SK-N-SH (cell line): ENCODE results near the gene ZNF143. TPM values are rescaled to one million over a fixed set of nuclear protein-coding genes. Genes with fewer than 3 reads are reported as not detected.

Experiments used
- CTCF ChIA-PET: fragments of 300-600, 350-600 bp; formaldehyde crosslinking; extraction: SDS; loops from one replicate; lab custom pipeline; 2021; lab: Yijun Ruan, JAX
- POLR2A ChIA-PET: fragments of 350-600 bp; sonication (Branson Sonifier 250); formaldehyde crosslinking; extraction: SDS; loops from one replicate; lab custom pipeline; 2020; ENCODE audit warnings: antibody characterized with exemption, inconsistent platforms; lab: Yijun Ruan, JAX
- DNase-seq: peaks from one replicate; pipeline ENCODE4 v3.0.0; 2012
- H2AFZ ChIP-seq: fragments of 200-600 bp; sonication (generic); 2 replicates; pipeline ENCODE4 v1.8.1; 2016; ENCODE audit warnings: antibody characterized with exemption, mild to moderate bottlenecking, low read depth
- H3F3A ChIP-seq: fragments of 200-600 bp; sonication (generic); replicated peaks from 2 replicates; pipeline ENCODE3; 2016; ENCODE audit warnings: antibody characterized with exemption, mild to moderate bottlenecking; ENCODE audit not compliant: insufficient read depth
- H3K27ac ChIP-seq, 2 experiments: fragments of 200-500 bp in 1 of 2; fragments of 200-600 bp in 1 of 2; sonication (Bioruptor generic) in 1 of 2; sonication (generic), shearing (Covaris generic) in 1 of 2; 2 replicates each; pipeline versions ENCODE4 v1.5.1 to v1.6.1; 2014 to 2016; ENCODE audit warnings: low read depth in 2 of 2, inconsistent platforms in 1 of 2, low read length in 1 of 2, mild to moderate bottlenecking in 1 of 2, mixed read lengths in 1 of 2
- H3K27me3 ChIP-seq: fragments of 200-600 bp; sonication (generic), shearing (Covaris generic); 2 replicates; pipeline ENCODE4 v1.6.1; 2016; ENCODE audit warnings: mixed run types; ENCODE audit not compliant: insufficient read depth
- H3K36me3 ChIP-seq, 2 experiments: fragments of 200-500 bp in 1 of 2; fragments of 200-600 bp in 1 of 2; sonication (Bioruptor generic) in 1 of 2; sonication (generic) in 1 of 2; replicated peaks in 1 of 2; 2 replicates each; pipeline versions ENCODE3 to v1.5.1; 2014 to 2016; ENCODE audit warnings: low read length in 1 of 2, mild to moderate bottlenecking in 1 of 2; ENCODE audit not compliant: insufficient read depth in 2 of 2, control insufficient read depth in 1 of 2
- H3K4me1 ChIP-seq, 2 experiments: fragments of 200-500 bp in 1 of 2; fragments of 200-600 bp in 1 of 2; sonication (Bioruptor generic) in 1 of 2; sonication (generic), shearing (Covaris generic) in 1 of 2; 2 replicates each; pipeline versions ENCODE4 v1.5.1 to v1.6.1; 2014 to 2016; ENCODE audit warnings: low read depth in 1 of 2, low read length in 1 of 2, mixed run types in 1 of 2; ENCODE audit not compliant: insufficient read depth in 2 of 2, control insufficient read depth in 1 of 2
- H3K4me2 ChIP-seq: fragments of 200-600 bp; sonication (generic), shearing (Covaris generic); 2 replicates; pipeline ENCODE4 v1.6.1; 2017; ENCODE audit warnings: mixed run types
- H3K4me3 ChIP-seq, 2 experiments: fragments of 200-500 bp in 1 of 2; fragments of 200-600 bp in 1 of 2; sonication (Bioruptor generic) in 1 of 2; sonication (generic), shearing (Covaris generic) in 1 of 2; 2 replicates each; pipeline versions ENCODE4 v1.5.1 to v1.8.1; 2014 to 2016; ENCODE audit warnings: low read depth in 2 of 2, inconsistent platforms in 1 of 2, low read length in 1 of 2, mild to moderate bottlenecking in 1 of 2, mixed read lengths in 1 of 2, moderate library complexity in 1 of 2
- H3K79me2 ChIP-seq: fragments of 200-600 bp; sonication (generic); 2 replicates; pipeline ENCODE4 v1.8.1; 2017; ENCODE audit warnings: mild to moderate bottlenecking; ENCODE audit not compliant: insufficient read depth
- H3K9ac ChIP-seq: fragments of 200-600 bp; sonication (generic); 2 replicates; pipeline ENCODE4 v1.6.1; 2017; ENCODE audit warnings: mixed run types
- H3K9me2 ChIP-seq: fragments of 200-600 bp; sonication (generic); 2 replicates; pipeline ENCODE4 v1.6.1; 2017; ENCODE audit warnings: mixed run types
- H3K9me3 ChIP-seq: fragments of 200-600 bp; sonication (generic); 2 replicates; pipeline ENCODE4 v1.6.1; 2017; ENCODE audit warnings: mixed run types, mild to moderate bottlenecking, moderate library complexity
- H4K20me1 ChIP-seq: fragments of 200-600 bp; sonication (generic); 2 replicates; pipeline ENCODE4 v1.6.1; 2017; ENCODE audit warnings: mild to moderate bottlenecking, mixed run types; ENCODE audit not compliant: insufficient read depth
- CHD2 ChIP-seq: fragments of 150-350 bp; IDR thresholded peaks from 2 replicates; pipeline ENCODE4 v1.6.1; 2018; ENCODE audit warnings: low read length; ENCODE audit not compliant: partially characterized antibody
- CTCF ChIP-seq: fragments of 200-600 bp; sonication (generic); IDR thresholded peaks from 2 replicates; pipeline ENCODE4 v1.6.1; 2017; ENCODE audit warnings: antibody characterized with exemption, mild to moderate bottlenecking, moderate library complexity
- FOSL2 ChIP-seq: IDR thresholded peaks from 2 replicates; pipeline ENCODE4 v1.4.0; 2012; ENCODE audit warnings: low read depth, mild to moderate bottlenecking, moderate library complexity, borderline replicate concordance
- GABPA ChIP-seq: IDR thresholded peaks from 2 replicates; pipeline ENCODE4 v1.4.0; 2012; ENCODE audit warnings: low read depth, mild to moderate bottlenecking
- IRF3 ChIP-seq: fragments of 150-350 bp; IDR thresholded peaks from 2 replicates; pipeline ENCODE4 v1.6.1; 2016; ENCODE audit warnings: mild to moderate bottlenecking, low read depth, low read length
- NRF1 ChIP-seq: IDR thresholded peaks from 2 replicates; pipeline ENCODE4 v1.6.1; 2012; ENCODE audit warnings: low read depth, mild to moderate bottlenecking, low read length
- PBX3 ChIP-seq: IDR thresholded peaks from 2 replicates; pipeline ENCODE4; 2012
- RAD21 ChIP-seq: IDR thresholded peaks from 2 replicates; pipeline ENCODE4 v1.6.1; 2012; ENCODE audit warnings: mild to moderate bottlenecking, low read length
- RCOR1 ChIP-seq: fragments of 150-350 bp; IDR thresholded peaks from 2 replicates; pipeline ENCODE4 v1.6.1; 2017; ENCODE audit warnings: antibody characterized with exemption, low read length
- RXRA ChIP-seq: IDR thresholded peaks from 2 replicates; pipeline ENCODE4 v1.4.0; 2012; ENCODE audit warnings: low read depth, mild to moderate bottlenecking, borderline replicate concordance
- SIN3A ChIP-seq: IDR thresholded peaks from 2 replicates; pipeline ENCODE4 v1.6.1; 2012; ENCODE audit warnings: low read depth, mild to moderate bottlenecking, low read length, moderate library complexity, borderline replicate concordance
- SMC3 ChIP-seq: IDR thresholded peaks from 2 replicates; pipeline ENCODE4 v1.6.1; 2012; ENCODE audit warnings: low read depth, low read length, improper control_type of control experiment
- TAF1 ChIP-seq: IDR thresholded peaks from 2 replicates; pipeline ENCODE4 v1.6.1; 2012; ENCODE audit warnings: low read depth, mild to moderate bottlenecking, low read length, moderate library complexity, borderline replicate concordance
- TEAD4 ChIP-seq: IDR thresholded peaks from 2 replicates; pipeline ENCODE4 v1.4.0; 2012; ENCODE audit warnings: mild to moderate bottlenecking, borderline replicate concordance; ENCODE audit not compliant: insufficient read depth
- WGBS: methylation state at CpG from one replicate; pipeline ENCODE4 v1.1.6; 2017; ENCODE audit warnings: low lambda C conversion rate; 5-methylcytosine and 5-hydroxymethylcytosine counted together
- polyA plus RNA-seq, 3 experiments: library from polyadenylated mRNA; depleted of rRNA; stranded (reverse); fragments of >200 nt; gene quantifications; 2 replicates each; pipeline ENCODE4 v1.2.3, GENCODE V29; 2012

ZNF143 gene
- polyA plus RNA-seq, 1 of the 3 experiments (the other 2 are of a cell fraction): 11.3 TPM

GRCh38 chr11:9460322-9461062 lies at the start of gene ZNF143 (continued):
- TF ChIP-seq RXRA (no peak), SIN3A (0 out of 2 replicates have a peak, but pooled peaks have one; percentile 20), TAF1 (peak; percentile 95; the same call in 1 of the 2 replicates), NRF1 (no peak), CTCF (no peak), IRF3 (peak; percentile 59; the same call in 1 of the 2 replicates), TEAD4 (no peak), RCOR1 (no peak), SMC3 (no peak)

GRCh38 chr11:9428706-9429105 lies 32.1 kb upstream of the ZNF143 start:
- H3K4me2 ChIP-seq: no peak overlapping the region
- no peaks in the 10 kb centered on the region for H3K27me3 ChIP-seq
- no peak overlapping the region for H3K4me3 ChIP-seq
- peaks cover 0 to 13% of the 10 kb centered on the region in 2 experiments; a peak in 2 of 4 replicates for H3K4me1 ChIP-seq
- H4K20me1 ChIP-seq: no peaks in the 10 kb centered on the region
- TF ChIP-seq RAD21 (no peak), GABPA (no peak), FOSL2 (no peak), PBX3 (no peak), CHD2 (no peak)
- no peak for DNase-seq
- H3K9ac ChIP-seq: no peak overlapping the region
- H3K27ac ChIP-seq: no peak overlapping the region
- no peaks in the 10 kb centered on the region for H3K9me2 ChIP-seq
- no peak overlapping the region for H2AFZ ChIP-seq
- ChIA-PET POLR2A (no interaction called here), CTCF (no interaction called here)
- no peaks in the 10 kb centered on the region for H3K9me3 ChIP-seq
- H3K36me3 ChIP-seq: peaks cover 69 to 96% of the 10 kb centered on the region in 2 experiments
- H3F3A ChIP-seq: peaks cover 70% of the 10 kb centered on the region
- peaks cover 46% of the 10 kb centered on the region for H3K79me2 ChIP-seq
- 93% methylated on average over 1 of the region's 1 CpG for WGBS
